GM12864 (cell line): ENCODE measurements around the gene RASEF.
"Not testable (repeated sequence)": the region's sequence is repeated elsewhere in the genome, so short reads cannot be mapped to it uniquely, and the experiment has no call there.

Source experiments
- DNase-seq: peaks from one replicate; pipeline ENCODE4 v3.0.0-alpha.2; 2011; ENCODE audit warnings: low read depth
- H3K4me3 ChIP-seq: 2 replicates; pipeline ENCODE4 v1.5.1; 2011; ENCODE audit warnings: mild to moderate bottlenecking, low read depth, low read length, control low read depth
- CTCF ChIP-seq: IDR thresholded peaks from 2 replicates; pipeline ENCODE4 v1.5.1; 2011; ENCODE audit warnings: low read depth, mild to moderate bottlenecking, moderate library complexity, low read length, control low read depth, inconsistent platforms; ENCODE audit errors: missing control alignments

RASEF gene

GRCh38 chr9:83081846-83082245, 18.9 kb upstream of the RASEF start:
- no peak for TF ChIP-seq CTCF
- H3K4me3 ChIP-seq = no peak overlapping the region
- DNase-seq = no peak

GRCh38 chr9:83081010-83081409, 18.1 kb upstream of the RASEF start:
- no peak for DNase-seq
- no peak overlapping the region for H3K4me3 ChIP-seq
- no peak for TF ChIP-seq CTCF

GRCh38 chr9:83075932-83076331, 13.0 kb upstream of the RASEF start:
- not testable (repeated sequence) for DNase-seq, H3K4me3 ChIP-seq

GRCh38 chr9:83072498-83072897, 9.6 kb upstream of the RASEF start:
- H3K4me3 ChIP-seq, DNase-seq: not testable (repeated sequence)

GRCh38 chr9:83071626-83072025, 8.7 kb upstream of the RASEF start:
- H3K4me3 ChIP-seq = no peak overlapping the region
- no peak for TF ChIP-seq CTCF
- DNase-seq = no peak

- no peak for TF ChIP-seq CTCF
- DNase-seq = no peak
- no peak overlapping the region for H3K4me3 ChIP-seq
Observed at GRCh38 chr9:83070261-83070660, 7.3 kb upstream of the RASEF start.

- DNase-seq = no peak
- no peak for TF ChIP-seq CTCF
- no peak overlapping the region for H3K4me3 ChIP-seq
Observed at GRCh38 chr9:83069651-83070050, 6.7 kb upstream of the RASEF start.

- no peak for TF ChIP-seq CTCF
Observed at GRCh38 chr9:83068414-83068813, 5.5 kb upstream of the RASEF start.

More at GRCh38 chr9:83068414-83068813, 5.5 kb upstream of the RASEF start:
- DNase-seq = no peak
- no peak overlapping the region for H3K4me3 ChIP-seq
